ENCODE results near the gene P2RY2. TPM values are rescaled to one million over a fixed set of nuclear protein-coding genes. Genes with fewer than 3 reads are reported as not detected.

Gene P2RY2
- total RNA-seq, 1 donor from 2014 or later: 18.3 TPM

DNA sequence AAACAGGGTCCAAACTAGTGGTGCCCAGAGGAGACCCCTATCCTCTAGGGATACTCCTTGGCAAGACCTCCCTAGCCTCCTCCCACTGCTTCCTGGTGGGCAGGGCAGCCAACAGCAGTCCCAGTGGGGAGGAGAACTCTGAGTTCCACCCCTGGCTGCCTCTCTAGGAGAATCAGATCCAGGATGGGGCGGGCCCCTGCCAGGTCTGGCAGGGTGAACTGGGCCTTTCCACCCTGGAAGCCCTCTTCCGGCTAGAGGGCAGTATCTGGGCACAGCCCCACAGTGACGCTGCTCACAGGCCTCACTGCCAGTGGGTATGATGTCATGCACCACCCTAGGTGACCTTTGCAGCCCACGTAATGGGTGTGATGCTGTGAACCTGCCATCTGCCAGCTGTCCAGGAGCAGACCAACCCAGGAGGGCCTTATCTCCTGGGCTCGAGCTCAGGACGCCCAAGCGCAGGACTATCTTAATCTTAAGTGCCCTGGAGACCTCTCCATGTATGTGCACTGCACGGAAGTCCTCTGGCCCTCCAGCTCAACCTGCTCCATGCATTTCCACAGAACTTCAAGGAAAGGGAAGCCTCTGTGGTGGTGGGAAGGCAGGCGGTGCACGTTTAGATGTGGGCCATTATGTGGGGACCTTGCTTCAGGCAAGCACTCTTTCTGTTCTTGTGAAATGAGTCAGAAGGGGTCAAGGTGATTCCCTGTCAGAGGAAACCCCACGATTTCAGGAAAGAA is 44.2 kb upstream of the P2RY2 start:
- H3K27me3 ChIP-seq: no peaks in the 10 kb centered on the region
- H3K36me3 ChIP-seq: no peaks in the 10 kb centered on the region
- H3K27ac ChIP-seq: peak overlapping the region; percentile 91 to 94
- no peaks in the 10 kb centered on the region for H3K9me3 ChIP-seq
- DNase-seq (ENCODE audit: low spot score in 2 of 2): peak; percentile 53 to 94
- TF ChIP-seq, protein P1, sequence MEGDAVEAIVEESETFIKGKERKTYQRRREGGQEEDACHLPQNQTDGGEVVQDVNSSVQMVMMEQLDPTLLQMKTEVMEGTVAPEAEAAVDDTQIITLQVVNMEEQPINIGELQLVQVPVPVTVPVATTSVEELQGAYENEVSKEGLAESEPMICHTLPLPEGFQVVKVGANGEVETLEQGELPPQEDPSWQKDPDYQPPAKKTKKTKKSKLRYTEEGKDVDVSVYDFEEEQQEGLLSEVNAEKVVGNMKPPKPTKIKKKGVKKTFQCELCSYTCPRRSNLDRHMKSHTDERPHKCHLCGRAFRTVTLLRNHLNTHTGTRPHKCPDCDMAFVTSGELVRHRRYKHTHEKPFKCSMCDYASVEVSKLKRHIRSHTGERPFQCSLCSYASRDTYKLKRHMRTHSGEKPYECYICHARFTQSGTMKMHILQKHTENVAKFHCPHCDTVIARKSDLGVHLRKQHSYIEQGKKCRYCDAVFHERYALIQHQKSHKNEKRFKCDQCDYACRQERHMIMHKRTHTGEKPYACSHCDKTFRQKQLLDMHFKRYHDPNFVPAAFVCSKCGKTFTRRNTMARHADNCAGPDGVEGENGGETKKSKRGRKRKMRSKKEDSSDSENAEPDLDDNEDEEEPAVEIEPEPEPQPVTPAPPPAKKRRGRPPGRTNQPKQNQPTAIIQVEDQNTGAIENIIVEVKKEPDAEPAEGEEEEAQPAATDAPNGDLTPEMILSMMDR (IDR thresholded peaks at IDR 0.05): peak in 1 of 3 experiments; percentile 17
- intact Hi-C loops (cut with DNase I): loop anchor here (1.0 to 2.0 kb wide), 2 partner anchors 17 to 32 kb away; partner anchors contain the start of gene FCHSD2
- no peak overlapping the region for H3K4me3 ChIP-seq
- peaks cover 16 to 40% of the 10 kb centered on the region in 2 donors for H3K4me1 ChIP-seq

DNA sequence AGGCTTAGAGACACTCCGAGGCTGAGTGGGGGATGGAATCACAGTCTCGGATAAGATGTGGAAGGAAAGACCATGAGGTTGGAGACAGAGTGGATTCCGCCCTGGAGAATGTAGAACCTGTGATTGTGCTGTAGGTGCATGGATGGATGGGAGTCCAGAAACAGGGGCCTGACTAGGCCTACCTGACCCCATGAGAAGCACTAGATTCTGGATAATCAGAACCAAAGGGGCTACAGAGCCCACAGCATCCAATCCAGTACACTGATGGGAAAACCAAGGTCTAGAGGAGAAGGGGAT is 43.6 kb upstream of the P2RY2 start:
- Histone ChIP-seq H3K4me3 (no peak overlapping the region), H3K4me1 (peaks cover 16 to 40% of the 10 kb centered on the region in 2 donors), H3K27ac (peak overlapping the region; percentile 91 to 94), H3K27me3 (no peaks in the 10 kb centered on the region), H3K9me3 (no peaks in the 10 kb centered on the region), H3K36me3 (no peaks in the 10 kb centered on the region)
- TF ChIP-seq, protein P1 (IDR thresholded peaks at IDR 0.05): no peak
- intact Hi-C loops (cut with DNase I): no loop called here
- DNase-seq (ENCODE audit: low spot score in 2 of 2): no peak

DNA sequence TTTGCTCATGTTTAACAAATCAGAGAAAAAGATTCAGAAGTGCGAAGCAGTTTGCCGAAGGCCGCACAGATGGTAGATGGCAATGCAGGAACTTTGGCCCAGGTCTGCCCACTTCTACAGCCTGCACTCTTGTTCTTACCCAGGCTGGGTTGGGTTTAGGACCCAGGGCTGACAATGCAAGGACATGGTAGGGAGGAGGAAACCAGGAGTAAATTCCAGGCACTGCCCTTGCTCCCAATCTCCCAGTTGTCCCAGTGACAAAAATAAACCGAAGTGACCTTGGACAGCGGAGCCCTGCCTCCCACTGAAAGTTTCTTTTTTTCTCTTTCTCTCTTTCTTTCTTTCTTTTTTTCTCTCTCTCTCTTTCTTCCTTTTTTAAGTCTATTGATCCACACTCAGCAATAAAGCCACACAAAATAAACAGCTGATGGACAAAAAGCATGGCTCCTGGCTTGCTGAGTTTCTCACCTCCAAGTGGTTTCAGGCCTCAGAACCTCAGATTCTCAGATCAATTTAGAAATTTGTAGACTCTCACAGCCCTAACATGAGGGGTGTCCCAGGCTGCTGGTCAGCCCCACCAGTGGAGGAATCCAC is 42.4 kb upstream of the P2RY2 start:
- TF ChIP-seq, protein P1 (IDR thresholded peaks at IDR 0.05): no peak
- H3K4me3 ChIP-seq: no peak overlapping the region
- peaks cover 16 to 40% of the 10 kb centered on the region in 2 donors for H3K4me1 ChIP-seq
- no peak for DNase-seq (ENCODE audit: low spot score in 2 of 2)
- no peaks in the 10 kb centered on the region for H3K9me3 ChIP-seq
- H3K36me3 ChIP-seq: no peaks in the 10 kb centered on the region
- peak overlapping the region; percentile 91 to 94 for H3K27ac ChIP-seq
- H3K27me3 ChIP-seq: no peaks in the 10 kb centered on the region
- intact Hi-C loops (cut with DNase I): loop anchor here (5.0 kb wide), 2 partner anchors 253 to 588 kb away; no protein-coding TSS in a partner anchor

DNA sequence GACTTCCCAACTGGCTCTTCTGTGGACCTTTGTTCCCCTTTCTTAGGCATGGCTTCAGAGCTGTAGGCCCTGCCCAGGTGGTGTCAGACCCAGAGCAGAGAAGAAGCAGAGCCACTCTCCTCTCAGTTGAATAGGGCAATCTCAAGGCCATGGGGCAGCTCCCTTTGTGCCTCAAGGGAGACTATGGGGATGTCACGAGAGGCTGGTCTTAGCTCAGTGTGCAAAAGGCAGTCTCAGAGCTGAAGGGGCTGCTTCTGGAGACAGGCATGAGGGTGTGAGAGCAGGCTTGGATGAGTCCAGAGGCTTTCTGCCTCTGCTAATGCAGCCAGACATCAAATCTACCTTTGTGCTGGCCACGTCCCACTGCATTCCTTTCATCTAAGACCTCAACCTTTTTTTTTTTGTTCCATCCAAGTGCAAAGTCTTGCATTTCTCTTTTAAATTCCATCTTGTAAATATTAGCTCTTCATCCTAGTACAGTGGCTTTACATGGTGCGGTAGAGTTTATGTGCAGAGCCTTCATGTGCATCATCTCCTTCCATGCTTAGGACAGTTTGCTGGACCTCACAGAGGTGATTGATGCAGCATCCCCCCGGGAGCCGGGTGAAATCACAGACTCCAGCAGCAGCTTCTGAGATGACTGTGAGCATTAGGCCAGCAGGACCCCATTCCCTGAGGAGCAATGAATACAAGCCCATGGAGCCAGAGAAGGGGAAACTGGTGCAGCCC is 41.8 kb upstream of the P2RY2 start:
- TF ChIP-seq, protein P1 (IDR thresholded peaks at IDR 0.05): no peak
- Histone ChIP-seq H3K4me1 (peaks cover 16 to 40% of the 10 kb centered on the region in 2 donors), H3K27ac (peak overlapping the region; percentile 91 to 94), H3K4me3 (no peak overlapping the region), H3K36me3 (no peaks in the 10 kb centered on the region), H3K9me3 (no peaks in the 10 kb centered on the region), H3K27me3 (no peaks in the 10 kb centered on the region)
- DNase-seq (ENCODE audit: low spot score in 2 of 2): no peak
- intact Hi-C loops (cut with DNase I): loop anchor here (5.0 kb wide), 2 partner anchors 254 to 589 kb away; no protein-coding TSS in a partner anchor

DNA sequence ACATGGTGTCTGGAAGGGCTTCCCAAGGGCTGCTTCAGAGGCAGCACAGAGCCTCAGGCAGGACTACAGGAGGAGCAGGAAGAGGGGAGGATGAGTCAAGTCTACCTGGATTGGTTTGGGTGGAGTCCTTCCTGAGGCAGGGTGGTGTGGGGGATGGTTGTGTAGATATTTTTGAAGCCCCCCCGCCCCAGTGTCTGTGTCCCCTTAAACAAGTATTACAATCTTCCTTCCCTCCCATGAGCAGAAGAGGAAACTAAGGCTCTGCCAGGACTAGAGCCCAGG is 41.3 kb upstream of the P2RY2 start:
- TF ChIP-seq, protein P1 (IDR thresholded peaks at IDR 0.05): no peak
- no peak for DNase-seq (ENCODE audit: low spot score in 2 of 2)
- Histone ChIP-seq H3K4me1 (peaks cover 16 to 40% of the 10 kb centered on the region in 2 donors), H3K36me3 (no peaks in the 10 kb centered on the region), H3K9me3 (no peaks in the 10 kb centered on the region), H3K4me3 (no peak overlapping the region), H3K27ac (peak overlapping the region; percentile 91 to 94), H3K27me3 (no peaks in the 10 kb centered on the region)
- intact Hi-C loops (cut with DNase I): loop anchor here (1.0 to 5.0 kb wide), 3 partner anchors 35 to 590 kb away; partner anchors contain the start of gene FCHSD2

Data from ascending aorta (tissue), 2 donors.